ENCODE results near the gene SGCD.

Gene SGCD

DNA sequence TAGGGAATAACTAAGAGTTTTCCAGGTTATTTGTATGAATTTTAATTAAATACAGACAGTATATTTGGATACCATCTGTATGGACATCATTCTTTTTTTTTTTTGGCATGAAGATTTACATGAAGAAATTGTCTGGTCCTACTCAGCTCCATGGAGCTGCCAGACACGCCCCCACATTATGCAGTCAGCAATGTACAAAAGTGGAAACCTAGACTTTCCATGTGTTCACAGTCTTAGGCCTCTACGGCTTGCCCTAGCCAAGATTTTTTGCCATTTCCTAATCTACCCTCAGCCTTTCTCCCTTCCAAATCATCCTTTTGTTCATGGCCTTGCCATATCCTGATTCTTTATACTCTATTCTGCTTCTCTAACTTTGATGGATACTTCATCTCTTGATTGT is 207.1 kb downstream of the SGCD start:
- Histone ChIP-seq H3K4me1 (ENCODE audit: control insufficient read depth, insufficient read depth, low read length) (no peaks in the 10 kb centered on the region), H3K4me3 (ENCODE audit: low read length) (no peak overlapping the region), H3K27me3 (ENCODE audit: control insufficient read depth, insufficient read depth, low read length) (no peaks in the 10 kb centered on the region), H3K9ac (ENCODE audit: low read length) (no peak overlapping the region), H3K27ac (ENCODE audit: low read depth, low read length) (no peak overlapping the region), H3K36me3 (ENCODE audit: control insufficient read depth, insufficient read depth, low read length) (no peaks in the 10 kb centered on the region)

DNA sequence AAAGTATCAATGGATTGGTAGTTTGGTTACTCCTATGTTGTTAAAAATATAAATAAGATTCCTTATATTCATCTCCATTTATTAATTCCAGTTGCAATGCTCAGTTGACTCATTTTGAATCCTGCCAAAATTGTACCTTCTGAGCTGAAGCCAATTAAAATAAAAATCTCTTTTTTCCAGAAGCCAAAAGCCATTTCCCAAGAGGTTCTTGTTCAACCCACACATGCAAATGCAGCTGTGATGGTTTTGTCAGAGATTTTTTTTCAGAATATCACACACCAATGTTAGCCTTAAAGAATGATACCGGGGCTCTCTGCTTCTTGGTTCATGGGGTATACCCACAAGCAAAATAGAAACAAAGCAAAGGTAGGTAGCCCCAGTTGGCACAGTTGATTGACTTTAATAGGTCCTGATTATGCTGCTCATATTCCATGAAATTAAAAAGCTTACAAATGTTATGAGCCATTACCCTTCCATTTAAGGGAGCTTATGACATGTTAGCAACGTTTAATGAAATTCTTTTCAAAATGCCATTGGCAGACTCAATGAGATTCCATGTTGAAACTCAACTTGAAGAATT is 208.0 kb downstream of the SGCD start:
- H3K4me3 ChIP-seq (ENCODE audit: low read length), result no peak overlapping the region
- H3K27ac ChIP-seq (ENCODE audit: low read depth, low read length), result no peak overlapping the region
- no peaks in the 10 kb centered on the region for H3K27me3 ChIP-seq (ENCODE audit: control insufficient read depth, insufficient read depth, low read length)
- no peaks in the 10 kb centered on the region for H3K4me1 ChIP-seq (ENCODE audit: control insufficient read depth, insufficient read depth, low read length)
- H3K9ac ChIP-seq (ENCODE audit: low read length), result no peak overlapping the region
- H3K36me3 ChIP-seq (ENCODE audit: control insufficient read depth, insufficient read depth, low read length), result no peaks in the 10 kb centered on the region

DNA sequence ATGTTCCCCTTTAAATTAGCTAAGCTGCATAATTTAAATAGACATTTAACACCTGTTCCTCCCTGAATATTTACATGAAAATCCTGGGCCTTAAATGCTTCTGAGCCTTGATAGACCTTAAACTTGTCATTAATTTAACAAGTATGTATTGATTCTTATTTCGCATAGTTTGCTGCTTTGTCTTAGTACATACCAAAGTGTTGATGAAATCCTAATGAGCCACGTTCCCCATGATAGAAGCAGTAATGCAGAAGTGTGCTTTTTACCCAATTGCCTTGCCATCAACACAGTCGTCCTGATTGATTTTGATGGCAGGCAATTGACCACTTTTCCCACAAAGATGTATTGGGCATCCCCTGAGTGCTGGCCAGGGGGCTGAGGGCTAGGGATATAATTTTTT is 213.5 kb downstream of the SGCD start:
- Histone ChIP-seq H3K27ac (ENCODE audit: low read depth, low read length) (no peak overlapping the region), H3K36me3 (ENCODE audit: control insufficient read depth, insufficient read depth, low read length) (no peaks in the 10 kb centered on the region), H3K9ac (ENCODE audit: low read length) (no peak overlapping the region), H3K4me3 (ENCODE audit: low read length) (no peak overlapping the region), H3K4me1 (ENCODE audit: control insufficient read depth, insufficient read depth, low read length) (no peaks in the 10 kb centered on the region), H3K27me3 (ENCODE audit: control insufficient read depth, insufficient read depth, low read length) (no peaks in the 10 kb centered on the region)

DNA sequence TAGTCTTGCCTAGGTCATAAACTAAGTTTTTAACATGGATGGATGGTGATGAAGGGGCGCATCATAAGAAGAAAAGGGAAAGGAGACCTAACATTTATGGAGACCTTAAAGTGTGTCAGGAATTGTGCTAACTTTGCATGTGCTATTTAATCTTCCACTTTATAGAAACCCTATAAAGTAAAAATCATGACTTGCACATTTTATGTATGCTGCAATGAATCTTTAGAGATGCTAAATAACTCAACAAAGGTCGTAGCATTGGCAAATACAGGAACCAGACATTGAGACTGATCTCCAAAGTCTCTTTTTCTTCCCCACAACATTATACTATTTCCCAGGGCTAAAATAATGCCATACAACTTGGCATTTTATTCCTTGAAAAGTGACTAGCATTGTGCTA is 214.6 kb downstream of the SGCD start:
- Histone ChIP-seq H3K36me3 (ENCODE audit: control insufficient read depth, insufficient read depth, low read length) (no peaks in the 10 kb centered on the region), H3K4me3 (ENCODE audit: low read length) (no peak overlapping the region), H3K9ac (ENCODE audit: low read length) (no peak overlapping the region), H3K27ac (ENCODE audit: low read depth, low read length) (no peak overlapping the region), H3K4me1 (ENCODE audit: control insufficient read depth, insufficient read depth, low read length) (no peaks in the 10 kb centered on the region), H3K27me3 (ENCODE audit: control insufficient read depth, insufficient read depth, low read length) (no peaks in the 10 kb centered on the region)

DNA sequence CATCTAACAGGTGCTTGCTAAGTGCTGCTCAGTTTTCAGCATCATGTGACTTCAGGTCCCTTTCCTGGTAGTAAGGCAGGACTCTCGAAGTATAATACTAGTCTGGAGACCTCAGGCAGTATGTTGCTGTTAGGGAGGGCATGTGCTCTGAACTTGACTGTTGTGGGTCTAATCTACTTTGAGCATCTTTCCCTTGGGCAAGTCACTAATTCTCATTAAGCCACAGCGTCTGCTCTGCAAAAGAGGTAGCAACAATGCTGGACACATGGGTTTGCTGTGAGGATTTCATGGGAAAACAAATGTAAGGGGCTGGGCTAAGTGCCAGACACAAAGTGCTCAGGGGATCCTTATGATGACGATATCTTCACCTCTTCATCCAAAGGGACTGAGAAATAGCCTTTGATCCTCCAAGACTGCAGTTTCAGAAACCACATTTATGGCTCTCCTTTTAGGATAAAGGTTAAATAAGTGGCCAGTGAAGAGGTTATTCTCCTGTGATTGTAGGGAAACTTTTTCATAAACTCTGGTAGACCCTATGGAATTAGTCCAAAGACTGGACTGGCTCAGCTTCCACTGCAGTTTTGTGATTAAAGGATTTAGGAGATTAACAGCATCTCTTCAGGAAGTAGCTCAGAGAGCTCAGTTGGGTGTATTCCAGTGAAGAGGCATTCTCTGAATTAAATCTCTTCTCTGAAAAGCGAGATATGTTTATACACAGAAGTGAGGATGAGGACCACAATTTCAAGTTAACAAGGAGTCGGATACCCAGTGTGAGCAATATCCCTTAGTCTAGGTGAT is 216.6 kb downstream of the SGCD start:
- no peak overlapping the region for H3K9ac ChIP-seq (ENCODE audit: low read length)
- no peaks in the 10 kb centered on the region for H3K4me1 ChIP-seq (ENCODE audit: control insufficient read depth, insufficient read depth, low read length)
- H3K36me3 ChIP-seq (ENCODE audit: control insufficient read depth, insufficient read depth, low read length), result no peaks in the 10 kb centered on the region
- no peaks in the 10 kb centered on the region for H3K27me3 ChIP-seq (ENCODE audit: control insufficient read depth, insufficient read depth, low read length)
- no peak overlapping the region for H3K27ac ChIP-seq (ENCODE audit: low read depth, low read length)
- H3K4me3 ChIP-seq (ENCODE audit: low read length), result no peak overlapping the region

DNA sequence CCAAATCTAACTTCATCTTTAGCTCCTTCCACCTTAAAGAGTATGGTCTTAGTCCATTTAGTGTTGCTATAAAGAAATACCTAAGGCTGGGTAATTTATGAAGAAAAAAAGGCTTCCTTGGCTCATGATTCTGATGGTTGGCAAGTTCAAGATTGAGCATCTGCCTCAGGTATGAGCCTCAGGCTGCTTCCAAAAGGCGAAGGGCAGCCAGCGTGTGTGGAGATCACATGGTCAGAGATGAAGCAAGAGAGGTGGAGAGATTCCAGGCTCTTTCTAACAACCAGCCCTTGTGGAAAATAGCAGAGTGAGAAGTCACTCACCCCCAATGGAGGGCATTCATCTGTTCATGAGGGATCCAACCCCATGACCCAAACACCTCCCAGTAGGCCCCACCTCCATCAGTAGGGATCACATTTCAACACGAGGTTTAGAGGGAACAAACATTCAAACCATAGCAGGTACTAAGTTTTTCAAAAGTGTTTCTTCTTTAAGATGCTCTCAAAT is 225.9 kb downstream of the SGCD start:
- no peak overlapping the region for H3K9ac ChIP-seq (ENCODE audit: low read length)
- H3K27ac ChIP-seq (ENCODE audit: low read depth, low read length), result no peak overlapping the region
- no peaks in the 10 kb centered on the region for H3K36me3 ChIP-seq (ENCODE audit: control insufficient read depth, insufficient read depth, low read length)
- no peaks in the 10 kb centered on the region for H3K4me1 ChIP-seq (ENCODE audit: control insufficient read depth, insufficient read depth, low read length)
- H3K4me3 ChIP-seq (ENCODE audit: low read length), result no peak overlapping the region
- no peaks in the 10 kb centered on the region for H3K27me3 ChIP-seq (ENCODE audit: control insufficient read depth, insufficient read depth, low read length)

DNA sequence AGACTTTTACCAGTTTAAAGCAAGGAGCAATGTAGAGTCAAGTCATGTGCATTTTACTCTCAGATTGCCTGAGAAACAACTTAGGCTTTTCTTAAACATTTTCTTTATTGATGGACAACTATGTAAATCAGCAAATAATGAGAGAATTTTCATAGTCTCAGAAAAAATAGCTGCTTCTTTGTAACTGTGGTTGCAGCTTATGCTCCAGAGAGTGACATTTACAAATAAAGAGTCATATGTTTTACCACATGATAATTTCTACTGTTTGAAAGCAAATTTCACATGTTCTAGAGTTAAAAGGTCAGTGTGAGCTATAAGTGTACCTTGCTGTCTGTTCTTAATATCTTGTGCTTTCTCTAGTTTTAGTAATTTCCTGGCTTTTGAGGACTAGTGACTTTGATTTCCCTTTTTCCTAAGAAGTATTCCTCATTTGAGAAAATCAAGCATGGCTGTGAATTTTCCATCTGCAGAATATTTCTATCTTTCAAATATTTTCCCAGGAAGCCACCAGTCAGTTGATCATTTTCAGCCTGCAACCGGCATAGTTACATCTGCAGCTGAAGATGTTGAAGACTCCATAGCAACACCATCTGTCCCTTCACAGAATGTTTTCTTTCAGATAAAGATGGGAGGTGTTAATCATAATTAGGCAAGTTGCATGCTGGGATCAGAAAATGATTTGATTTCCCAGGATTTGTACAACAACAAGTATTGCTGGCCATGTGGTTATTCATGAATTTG is 229.9 kb downstream of the SGCD start:
- H3K9ac ChIP-seq (ENCODE audit: low read length), result no peak overlapping the region
- H3K27me3 ChIP-seq (ENCODE audit: control insufficient read depth, insufficient read depth, low read length), result no peaks in the 10 kb centered on the region
- H3K27ac ChIP-seq (ENCODE audit: low read depth, low read length), result no peak overlapping the region
- H3K36me3 ChIP-seq (ENCODE audit: control insufficient read depth, insufficient read depth, low read length), result no peaks in the 10 kb centered on the region
- no peak overlapping the region for H3K4me3 ChIP-seq (ENCODE audit: low read length)
- H3K4me1 ChIP-seq (ENCODE audit: control insufficient read depth, insufficient read depth, low read length), result peaks cover 2% of the 10 kb centered on the region

DNA sequence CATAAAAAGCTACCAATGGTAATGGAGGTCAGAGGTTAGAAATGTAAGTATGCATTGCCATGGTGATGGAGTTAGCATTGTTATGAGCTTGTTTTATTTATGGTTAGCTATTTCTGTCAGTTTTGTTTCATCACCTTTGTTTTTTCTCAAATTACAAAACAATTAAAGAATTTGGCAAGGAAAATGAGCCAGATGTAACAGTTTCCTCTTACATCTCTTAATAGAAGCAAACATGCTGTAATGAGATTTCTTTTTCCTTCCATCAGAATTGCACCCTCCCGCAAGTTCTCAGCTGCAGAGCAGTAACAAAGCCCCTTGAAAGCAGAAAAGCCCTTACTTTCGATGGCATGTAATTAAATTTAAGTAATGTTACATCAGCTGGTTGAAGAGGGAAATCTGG is 233.0 kb downstream of the SGCD start:
- Histone ChIP-seq H3K27ac (ENCODE audit: low read depth, low read length) (no peak overlapping the region), H3K9ac (ENCODE audit: low read length) (no peak overlapping the region), H3K27me3 (ENCODE audit: control insufficient read depth, insufficient read depth, low read length) (no peaks in the 10 kb centered on the region), H3K4me1 (ENCODE audit: control insufficient read depth, insufficient read depth, low read length) (peaks cover 2% of the 10 kb centered on the region), H3K36me3 (ENCODE audit: control insufficient read depth, insufficient read depth, low read length) (no peaks in the 10 kb centered on the region), H3K4me3 (ENCODE audit: low read length) (no peak overlapping the region)

DNA sequence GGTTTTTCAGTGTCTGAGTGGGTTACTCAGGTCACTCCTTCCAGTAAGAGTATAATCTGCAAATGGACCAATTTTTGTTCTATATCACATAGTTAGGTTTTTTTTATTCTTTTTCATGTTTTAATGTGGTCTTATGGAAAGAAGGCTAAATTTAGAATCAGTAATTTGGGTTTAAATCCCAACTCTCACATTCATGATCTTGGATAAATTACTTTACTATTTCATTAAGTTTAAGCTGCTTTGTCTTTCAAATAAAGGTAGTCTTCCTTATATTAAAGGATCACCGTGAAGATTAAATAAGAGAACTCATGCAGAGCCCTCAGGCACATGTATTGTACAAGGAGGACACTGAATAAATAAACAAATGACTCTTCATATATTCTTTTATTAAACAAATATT is 234.7 kb downstream of the SGCD start:
- Histone ChIP-seq H3K36me3 (ENCODE audit: control insufficient read depth, insufficient read depth, low read length) (no peaks in the 10 kb centered on the region), H3K9ac (ENCODE audit: low read length) (no peak overlapping the region), H3K4me1 (ENCODE audit: control insufficient read depth, insufficient read depth, low read length) (peaks cover 2% of the 10 kb centered on the region), H3K4me3 (ENCODE audit: low read length) (no peak overlapping the region), H3K27ac (ENCODE audit: low read depth, low read length) (no peak overlapping the region), H3K27me3 (ENCODE audit: control insufficient read depth, insufficient read depth, low read length) (no peaks in the 10 kb centered on the region)

DNA sequence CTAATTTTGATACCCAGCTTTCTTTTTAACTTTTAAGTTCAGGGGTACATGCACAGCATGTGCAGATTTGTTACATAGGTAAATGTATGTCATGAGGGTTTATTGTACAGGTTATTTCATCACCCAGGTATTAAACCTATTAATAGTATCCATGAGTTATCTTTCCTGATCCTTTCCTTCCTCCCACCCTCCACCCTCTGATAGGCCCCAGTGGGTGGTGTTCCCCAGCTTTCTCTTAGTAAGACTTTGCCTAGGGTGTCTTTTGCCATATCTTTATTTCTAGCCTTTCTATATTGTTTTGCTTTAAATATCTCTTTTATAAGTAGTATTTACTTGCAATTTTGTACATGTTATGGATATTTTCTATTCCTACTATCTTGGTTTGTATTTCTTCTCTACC is 243.7 kb downstream of the SGCD start:
- no peak overlapping the region for H3K4me3 ChIP-seq (ENCODE audit: low read length)
- H3K36me3 ChIP-seq (ENCODE audit: control insufficient read depth, insufficient read depth, low read length), result no peaks in the 10 kb centered on the region
- H3K4me1 ChIP-seq (ENCODE audit: control insufficient read depth, insufficient read depth, low read length), result no peaks in the 10 kb centered on the region
- no peak overlapping the region for H3K27ac ChIP-seq (ENCODE audit: low read depth, low read length)
- no peaks in the 10 kb centered on the region for H3K27me3 ChIP-seq (ENCODE audit: control insufficient read depth, insufficient read depth, low read length)
- H3K9ac ChIP-seq (ENCODE audit: low read length), result no peak overlapping the region

DNA sequence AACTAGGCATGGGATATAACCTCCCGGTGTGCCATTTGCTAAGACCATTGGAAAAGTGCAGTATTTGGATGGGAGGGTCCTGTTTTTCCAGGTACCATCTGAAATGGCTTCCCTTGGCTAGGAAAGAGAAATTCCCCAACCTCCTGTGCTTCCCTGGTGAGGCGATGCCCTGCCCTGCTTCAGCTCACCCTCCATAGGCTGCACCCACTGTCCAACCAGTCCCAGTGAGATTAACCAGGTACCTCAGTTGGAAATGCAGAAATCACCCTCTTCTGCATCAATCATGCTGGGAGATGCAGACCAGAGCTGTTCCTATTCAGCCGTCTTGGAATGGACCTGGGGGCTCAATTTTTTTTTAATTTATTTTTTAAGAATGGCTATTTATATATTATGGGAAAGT is 254.8 kb downstream of the SGCD start:
- no peaks in the 10 kb centered on the region for H3K36me3 ChIP-seq (ENCODE audit: control insufficient read depth, insufficient read depth, low read length)
- H3K4me1 ChIP-seq (ENCODE audit: control insufficient read depth, insufficient read depth, low read length), result peaks cover 10% of the 10 kb centered on the region
- no peak overlapping the region for H3K9ac ChIP-seq (ENCODE audit: low read length)
- H3K27me3 ChIP-seq (ENCODE audit: control insufficient read depth, insufficient read depth, low read length), result no peaks in the 10 kb centered on the region
- H3K27ac ChIP-seq (ENCODE audit: low read depth, low read length), result peak overlapping the region; percentile 84
- no peak overlapping the region for H3K4me3 ChIP-seq (ENCODE audit: low read length)

DNA sequence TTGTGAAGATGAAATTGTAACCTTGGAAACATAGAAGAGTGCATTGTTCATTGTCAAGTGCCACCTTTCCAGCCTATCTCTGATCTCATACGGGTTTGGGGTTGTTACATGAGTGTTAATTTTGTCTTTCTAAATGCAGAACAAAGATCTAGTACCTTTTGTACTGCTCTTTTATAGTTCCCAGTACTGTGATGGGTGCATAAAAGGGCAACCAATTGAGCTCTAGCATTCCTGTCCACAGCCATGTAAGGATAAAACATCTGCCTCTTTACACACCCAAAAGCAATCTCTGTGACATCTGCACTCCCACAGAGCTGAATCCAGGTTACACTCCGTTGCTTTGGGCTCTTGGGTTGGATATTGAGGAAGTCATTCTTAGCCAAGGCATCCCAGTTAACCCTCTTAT is 255.2 kb downstream of the SGCD start:
- Histone ChIP-seq H3K27me3 (ENCODE audit: control insufficient read depth, insufficient read depth, low read length) (no peaks in the 10 kb centered on the region), H3K27ac (ENCODE audit: low read depth, low read length) (peak overlapping the region; percentile 84), H3K4me3 (ENCODE audit: low read length) (no peak overlapping the region), H3K9ac (ENCODE audit: low read length) (no peak overlapping the region), H3K36me3 (ENCODE audit: control insufficient read depth, insufficient read depth, low read length) (no peaks in the 10 kb centered on the region), H3K4me1 (ENCODE audit: control insufficient read depth, insufficient read depth, low read length) (peaks cover 14% of the 10 kb centered on the region)

Measured in rectal smooth muscle tissue (tissue), 1 donor.